Activated CD4-positive, alpha-beta T cell treated with anti-CD3 and anti-CD28 coated beads for 24 hours (primary cell): ENCODE data around the gene MED14.
A peak's percentile ranks its signal among the peaks of the same experiment; 100 is the strongest.
"Not testable (repeated sequence)": the region's sequence is repeated elsewhere in the genome, so short reads cannot be mapped to it uniquely, and the experiment has no call there.

Experiments used
- DNase-seq, 2 donors: peaks; one replicate each; pipeline ENCODE4 v3.0.0-alpha.2; 2020; ENCODE audit warnings: low read depth in 2 of 2

The MED14 gene

GRCh38 chrX:40735325-40736169 is at the start of gene MED14:
MED14 (minus strand) TSS chrX:40735542; CDS start chrX:40735412, 130 bp downstream.
- peak; percentile 72 to 93 for DNase-seq

DNA sequence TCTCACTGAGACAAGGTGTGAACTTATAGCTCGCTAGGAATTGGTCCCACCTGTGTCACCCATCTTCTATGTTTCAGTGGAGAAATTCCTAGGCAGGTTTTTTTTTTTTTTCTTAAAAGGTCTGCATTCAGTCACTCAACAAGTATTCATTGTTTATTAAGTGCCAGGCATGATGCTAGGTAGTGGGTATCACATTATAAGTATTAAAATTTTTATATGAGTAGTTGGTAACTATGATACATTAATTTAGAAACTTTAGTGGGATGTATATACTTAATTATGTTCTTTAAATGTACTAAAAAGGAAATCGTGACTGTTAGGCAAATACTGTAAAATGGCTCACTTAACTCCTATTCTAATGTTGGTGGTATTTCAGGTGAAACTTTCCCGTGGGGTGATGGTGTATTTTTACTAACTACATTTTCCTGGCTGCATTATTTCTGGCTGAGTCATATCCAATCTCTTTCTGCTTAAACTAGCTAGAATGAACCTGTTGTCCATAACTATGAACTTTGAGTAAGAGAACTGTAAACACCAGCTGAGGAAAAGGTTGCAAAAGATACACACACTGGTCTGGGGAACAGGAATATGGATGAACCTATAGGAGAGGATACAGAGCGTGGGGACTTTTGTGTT is 49.3 kb upstream of the MED14 start:
- DNase-seq = no peak

- DNase-seq = not testable (repeated sequence)
These were observed 47.4 kb upstream of the MED14 start for GRCh38 chrX:40782644-40783259.

DNA sequence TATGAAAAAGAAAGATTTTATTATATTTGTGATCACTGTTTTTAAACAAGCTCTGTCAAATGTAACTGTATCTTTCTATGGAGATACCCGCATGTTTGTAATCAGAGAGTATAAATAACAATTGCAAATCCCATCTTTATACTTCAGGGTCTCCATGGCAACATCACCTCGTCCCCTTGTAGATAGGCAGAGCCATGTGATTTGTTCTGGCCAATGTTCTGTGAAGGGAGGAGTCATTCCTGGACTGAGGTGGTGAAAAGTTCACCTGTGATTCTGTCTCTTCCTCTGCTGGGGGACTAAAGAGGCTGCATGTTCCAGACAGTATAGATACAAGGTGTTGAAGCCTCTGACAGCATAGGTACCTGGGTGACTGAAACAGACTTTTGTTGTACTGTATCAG is 45.6 kb upstream of the MED14 start:
- DNase-seq = no peak

- DNase-seq = no peak
These were observed 44.7 kb upstream of the MED14 start for GRCh38 chrX:40780082-40780481.

DNA sequence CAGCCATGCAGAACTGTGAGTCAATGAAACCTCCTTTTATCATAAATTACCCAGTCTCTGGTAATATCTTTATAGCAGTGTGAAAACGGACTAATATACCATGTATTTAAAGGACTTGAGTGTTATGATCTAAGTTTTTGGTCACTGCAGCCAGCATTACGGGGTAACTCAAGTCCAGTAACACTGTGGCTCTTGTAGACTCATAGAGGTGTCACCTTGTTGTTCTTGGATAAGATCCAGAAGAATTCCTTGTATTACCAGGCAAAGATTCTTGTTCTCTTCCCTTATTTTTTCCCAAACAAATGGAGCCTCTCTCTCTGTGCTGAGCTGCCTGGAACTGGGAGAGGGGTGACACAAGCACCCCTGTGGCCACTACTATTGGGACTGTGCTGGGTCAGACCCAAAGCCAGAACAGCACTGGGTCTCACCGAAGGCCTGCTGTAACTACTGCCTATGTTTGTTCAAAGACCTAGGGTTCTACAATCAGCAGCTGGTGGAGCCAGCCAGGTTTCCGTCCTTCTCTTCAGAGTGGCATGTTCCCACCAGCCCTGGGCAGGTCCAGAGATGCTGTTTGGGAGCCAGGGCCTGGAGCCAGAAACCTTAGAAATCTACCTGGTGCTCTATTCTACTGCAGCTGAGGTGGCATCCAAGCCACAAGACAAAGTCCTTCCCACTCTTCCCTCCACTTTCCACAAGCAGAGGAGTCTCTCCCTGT is 43.7 kb upstream of the MED14 start:
- DNase-seq = no peak

DNA sequence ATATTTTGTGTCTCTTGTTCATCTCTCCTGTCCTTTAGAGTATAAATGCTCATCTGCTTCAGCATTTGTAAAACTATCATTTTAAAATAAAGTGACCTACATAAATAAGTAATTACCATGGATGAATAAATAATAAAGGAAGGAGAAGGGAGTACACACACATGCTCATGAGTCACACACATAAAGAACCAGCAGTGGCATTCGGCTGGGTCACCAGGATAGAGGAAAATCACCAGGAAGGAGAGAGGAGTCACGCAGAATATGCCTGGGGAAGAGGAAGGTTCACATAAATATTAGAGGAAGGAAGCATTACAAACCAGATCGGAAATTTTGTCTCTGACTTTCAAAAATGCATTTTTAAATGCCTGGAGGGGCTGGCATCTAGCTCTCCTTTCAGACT is 38.5 kb upstream of the MED14 start:
- no peak for DNase-seq

DNA sequence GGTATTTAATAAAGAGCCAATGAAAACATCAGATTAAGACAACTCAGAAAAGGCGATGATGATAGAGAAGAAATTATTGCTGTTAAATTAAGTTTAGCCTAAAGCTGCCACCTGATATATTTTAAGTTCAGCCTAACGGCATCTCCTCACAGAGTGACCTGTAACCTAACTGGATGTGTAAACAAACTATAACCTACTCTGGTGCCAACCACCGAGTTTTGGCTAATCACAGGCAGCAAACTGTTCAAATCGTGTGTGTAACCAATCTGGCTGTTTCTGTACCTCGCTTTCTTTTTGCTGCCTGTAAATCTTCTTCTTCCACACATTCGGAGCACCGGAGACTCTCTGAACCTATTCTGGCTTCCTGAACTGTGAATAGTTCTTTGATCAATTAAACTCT is 37.8 kb upstream of the MED14 start:
- no peak for DNase-seq

GRCh38 chrX:40772290-40772689 is 36.9 kb upstream of the MED14 start:
- no peak for DNase-seq

GRCh38 chrX:40761762-40762161 is 26.4 kb upstream of the MED14 start:
- no peak for DNase-seq

DNA sequence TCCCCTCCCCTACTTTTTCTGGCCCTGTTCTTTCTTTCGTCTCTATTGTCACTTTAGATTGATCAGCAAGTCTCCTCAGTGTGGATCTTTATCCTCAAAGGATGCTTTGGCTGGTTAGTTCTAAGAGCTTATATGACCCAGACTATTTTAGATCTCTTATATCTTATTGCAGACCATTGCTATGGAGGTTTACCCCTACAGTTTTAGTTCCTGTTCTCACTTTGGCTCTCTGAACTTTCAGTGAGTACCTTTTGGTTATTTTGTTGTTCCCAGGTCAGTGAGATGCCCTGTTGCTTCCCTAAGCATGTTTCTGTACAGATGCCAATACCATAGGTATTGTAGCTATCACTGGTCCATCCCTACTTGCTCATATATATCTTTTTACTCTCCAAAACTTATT is 24.0 kb upstream of the MED14 start:
- DNase-seq = no peak

DNA sequence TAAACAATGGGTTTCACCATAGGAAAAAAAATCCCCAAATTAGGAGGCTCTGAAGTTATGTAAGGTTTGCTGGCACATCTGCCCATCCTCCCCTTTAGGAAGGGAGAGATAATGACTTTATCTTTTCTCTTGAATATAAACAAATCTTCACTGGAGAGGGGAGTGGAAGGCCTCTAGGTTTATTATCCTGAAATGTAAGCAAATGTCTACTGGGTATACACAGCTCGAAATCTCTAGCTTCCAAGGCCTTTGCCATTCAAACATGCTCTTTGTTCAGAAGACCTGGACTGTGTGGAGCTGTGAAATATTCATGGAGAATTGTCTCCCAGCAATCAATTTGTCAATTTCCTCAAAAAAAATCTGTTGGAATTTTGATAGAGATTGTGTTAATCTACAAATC is 21.7 kb upstream of the MED14 start:
- DNase-seq = no peak

DNA sequence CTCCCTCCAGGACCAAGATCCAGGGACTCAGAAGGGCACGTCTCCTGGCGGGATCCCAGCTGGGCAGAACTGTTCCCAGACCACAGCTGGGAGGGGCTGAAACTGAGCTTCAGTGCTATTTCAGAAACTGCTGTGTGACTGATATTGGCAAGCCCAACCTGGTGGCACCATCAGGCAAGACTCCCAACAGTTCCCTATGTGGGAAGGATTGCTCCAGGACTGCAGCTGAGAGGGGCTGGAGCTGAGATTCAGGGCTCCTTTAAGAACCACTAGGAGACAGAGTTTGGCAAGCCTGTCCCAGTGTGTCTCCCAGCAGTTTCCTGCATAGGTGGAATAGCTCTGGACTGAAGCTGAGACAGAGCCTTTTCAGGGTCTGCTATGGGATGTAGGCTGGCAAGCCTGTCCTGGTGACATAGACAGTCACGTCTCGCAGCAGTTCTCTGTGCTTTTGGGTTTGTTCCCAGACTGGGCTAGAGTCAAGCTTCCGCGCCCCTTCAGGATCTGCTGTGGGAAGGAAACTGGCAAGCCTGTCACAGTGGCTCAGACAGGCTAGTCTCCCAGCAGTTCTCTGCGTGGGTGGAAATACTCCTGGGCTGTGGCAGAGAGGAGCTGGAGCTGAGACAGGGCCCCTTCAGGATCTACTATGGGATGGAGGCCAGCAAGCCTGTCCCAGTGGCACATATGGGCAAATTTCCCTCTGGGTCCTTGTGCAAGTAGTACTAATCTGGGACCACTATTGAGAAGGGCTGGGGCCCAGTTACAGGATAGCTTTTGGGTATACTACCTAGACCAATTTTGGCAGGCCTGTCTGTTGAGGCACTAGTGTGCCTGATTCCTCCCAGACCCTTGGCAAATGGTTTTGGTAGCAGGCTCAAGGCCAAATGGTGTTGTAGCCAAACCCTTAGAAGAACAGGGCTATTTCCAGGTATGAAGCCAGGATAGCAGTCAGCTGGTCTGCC is 20.2 kb upstream of the MED14 start:
- DNase-seq = no peak

GRCh38 chrX:40749681-40750494 is 14.5 kb upstream of the MED14 start:
- DNase-seq = no peak

DNA sequence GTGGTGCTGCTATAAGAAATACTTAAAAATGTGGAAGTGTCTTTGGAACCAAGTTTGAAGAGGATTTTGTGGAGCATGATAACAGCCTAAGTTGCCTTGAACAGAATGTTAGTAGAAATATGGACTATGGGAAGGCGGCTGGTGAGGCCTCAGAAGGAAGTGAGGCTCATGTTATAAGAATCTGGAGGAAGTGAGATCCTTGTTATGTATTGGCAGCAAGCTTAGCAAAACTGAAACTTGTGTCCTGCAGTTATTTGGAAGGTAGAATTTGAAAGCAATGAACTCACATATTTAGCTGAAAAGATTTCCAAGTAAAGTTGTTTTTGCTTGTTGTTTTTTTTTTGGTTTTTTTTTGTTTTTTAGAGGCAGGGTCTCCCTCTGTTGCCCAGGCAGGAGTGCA is 13.6 kb upstream of the MED14 start:
- DNase-seq = no peak

GRCh38 chrX:40746521-40746920 is 11.2 kb upstream of the MED14 start:
- DNase-seq = no peak

DNA sequence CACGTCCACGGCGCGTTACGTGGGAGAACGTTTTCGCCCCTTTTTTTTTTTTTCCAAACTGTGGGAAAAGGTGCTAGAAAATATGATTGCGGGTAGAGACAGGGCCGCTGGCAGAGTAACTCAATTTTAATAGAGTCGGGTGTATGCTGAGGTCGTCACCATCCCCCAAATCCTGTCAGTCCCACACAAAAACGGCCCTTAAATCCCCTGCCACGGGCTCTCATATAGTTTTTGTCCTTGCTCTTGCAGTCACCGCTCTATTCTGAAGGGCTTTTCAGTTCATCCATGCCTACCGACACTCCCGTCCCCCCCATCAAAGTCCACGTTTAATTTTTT is 796 bp upstream of the MED14 start:
- DNase-seq = peak in 1 of 2 donors; percentile 6

- peak in 1 of 2 donors; percentile 8 for DNase-seq
These were observed 394 bp downstream of the MED14 start for GRCh38 chrX:40734971-40735324.

- no peak for DNase-seq
These were observed 1.6 kb downstream of the MED14 start for GRCh38 chrX:40733706-40734105.

GRCh38 chrX:40732499-40732898 is 2.8 kb downstream of the MED14 start:
- not testable (repeated sequence) for DNase-seq
